DMS79 (cell line): ENCODE measurements around the gene GPR89B.
A peak's percentile ranks its signal among the peaks of the same experiment; 100 is the strongest.
"Not testable (repeated sequence)": the region's sequence is repeated elsewhere in the genome, so short reads cannot be mapped to it uniquely, and the experiment has no call there.

ENCODE experiments used
- DNase-seq: peaks from one replicate; lab custom pipeline; 2025; lab: John Stamatoyannopoulos, UW

GPR89B gene

DNA sequence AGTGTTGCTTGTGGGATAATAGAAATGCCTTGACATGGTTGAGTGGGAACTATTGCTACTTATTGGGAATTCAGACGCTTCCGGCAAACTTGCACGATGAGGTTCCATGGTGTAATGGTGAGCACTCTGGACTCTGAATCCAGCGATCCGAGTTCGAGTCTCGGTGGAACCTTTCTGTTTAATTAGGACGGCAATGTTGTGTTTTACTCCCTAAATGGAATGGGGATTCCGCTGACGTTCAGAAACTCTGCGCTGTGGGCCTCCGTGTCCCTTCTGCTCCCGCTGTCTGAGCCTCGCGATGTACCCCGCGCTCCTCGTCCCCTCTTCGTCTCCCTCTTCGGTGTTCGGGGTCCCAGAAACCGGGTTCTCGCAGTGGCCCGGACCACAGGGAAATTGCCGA lies 104.5 kb downstream of the GPR89B start:
- DNase-seq: not testable (repeated sequence)

DNA sequence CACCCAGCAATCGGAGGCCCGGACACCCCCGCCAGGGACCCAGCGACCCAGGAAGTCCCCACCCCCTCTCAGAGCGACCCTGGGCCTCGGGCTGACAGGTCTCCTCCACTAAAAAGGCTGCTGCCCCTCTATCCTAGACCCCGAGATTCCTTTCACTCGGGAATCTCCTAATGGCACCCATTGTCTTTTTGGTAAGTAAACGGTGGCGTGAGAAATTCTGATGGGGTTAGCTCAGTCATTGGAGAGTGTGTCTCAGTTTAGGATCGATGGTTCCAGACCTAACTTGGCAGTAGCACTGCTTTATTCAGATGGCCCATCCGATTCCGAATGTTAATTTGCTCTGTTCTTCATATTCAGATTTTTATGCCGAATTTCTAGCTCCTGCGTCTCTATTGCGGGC lies 104.9 kb downstream of the GPR89B start:
- DNase-seq: not testable (repeated sequence)

DNA sequence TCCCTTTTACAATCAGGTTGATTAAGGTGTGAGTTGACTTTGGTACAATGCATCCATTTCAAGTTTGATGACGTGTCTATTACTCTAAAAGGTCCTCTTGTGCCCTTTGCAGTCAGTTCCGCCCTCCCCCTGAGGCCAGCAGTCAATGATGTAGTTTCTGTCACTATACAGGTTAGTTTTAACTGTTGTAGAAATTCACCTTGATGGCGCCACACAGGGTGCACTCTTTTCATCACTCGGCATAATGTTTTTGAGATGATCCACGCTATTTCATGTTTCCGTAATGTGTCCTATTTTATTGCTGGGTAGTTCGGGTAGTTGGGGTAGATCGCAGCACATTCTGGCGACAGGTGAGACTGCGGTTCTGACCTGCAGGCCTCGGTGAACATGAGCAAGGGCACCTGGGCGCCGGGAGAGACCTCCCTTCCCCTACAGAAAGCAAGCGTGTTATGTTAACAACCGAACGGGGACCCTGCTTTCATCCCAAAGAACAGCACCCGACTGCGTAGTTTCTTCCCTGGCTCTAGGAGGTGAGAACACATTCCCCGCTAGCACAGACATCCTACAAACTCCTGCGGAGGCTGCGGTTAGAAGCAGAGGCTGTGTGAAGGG lies 109.7 kb downstream of the GPR89B start:
- DNase-seq: not testable (repeated sequence)

DNA sequence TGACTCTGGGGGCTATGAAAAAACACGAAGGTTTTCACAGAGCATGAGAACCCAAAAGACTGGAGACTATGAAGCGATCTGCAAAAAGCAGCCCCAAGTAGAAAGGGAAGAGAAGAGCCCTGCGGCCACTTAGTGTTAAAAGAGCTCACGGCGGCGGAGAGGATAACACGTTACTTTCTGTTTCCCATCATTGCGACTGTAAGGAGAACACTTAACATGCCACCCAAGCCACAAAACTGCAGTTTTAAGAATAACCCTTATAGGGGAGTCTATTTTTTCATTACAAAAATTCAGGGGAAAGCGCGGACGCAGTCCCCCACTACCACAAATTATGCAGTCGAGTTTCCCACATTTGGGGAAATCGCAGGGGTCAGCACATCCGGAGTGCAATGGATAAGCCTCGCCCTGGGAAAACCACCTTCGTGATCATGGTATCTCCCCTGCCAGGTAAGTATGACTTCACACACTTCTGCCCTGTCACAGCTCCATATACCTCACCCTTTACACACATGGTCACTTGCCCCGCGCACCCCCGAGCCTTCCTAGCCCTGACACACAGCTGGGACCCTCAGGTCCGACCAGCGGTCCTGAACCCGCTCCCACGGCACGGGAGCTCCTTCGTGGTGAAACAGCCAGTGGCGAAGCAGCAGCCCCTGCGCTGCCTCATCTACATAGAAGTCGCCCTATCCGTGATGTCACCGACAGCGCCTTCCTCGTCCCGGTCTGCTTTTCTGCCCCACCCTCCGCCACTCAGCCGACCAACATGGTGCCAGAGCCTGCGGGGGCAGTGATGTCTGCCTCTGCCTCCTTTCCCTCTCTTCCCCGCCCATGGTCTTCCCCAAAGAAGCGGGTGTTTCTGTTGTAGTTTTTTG lies 110.5 kb downstream of the GPR89B start:
- peak; percentile 95 for DNase-seq
